GDM1 (cell line): ENCODE results near the gene WEE1.
"Not testable (repeated sequence)": the region's sequence is repeated elsewhere in the genome, so short reads cannot be mapped to it uniquely, and the experiment has no call there.

Experiments
- DNase-seq: peaks from one replicate; lab custom pipeline; 2025; lab: John Stamatoyannopoulos, UW

The WEE1 gene

GRCh38 chr11:9596926-9597464 is 23.5 kb downstream of the WEE1 start:
- DNase-seq: no peak

GRCh38 chr11:9600166-9600565 is 26.7 kb downstream of the WEE1 start:
- no peak for DNase-seq

- DNase-seq: no peak
Observed at GRCh38 chr11:9600644-9601036, 27.2 kb downstream of the WEE1 start.

GRCh38 chr11:9601037-9601875 is 27.8 kb downstream of the WEE1 start:
- peak; percentile 85 for DNase-seq

GRCh38 chr11:9601876-9602199 is 28.4 kb downstream of the WEE1 start:
- no peak for DNase-seq

- DNase-seq: not testable (repeated sequence)
Observed at GRCh38 chr11:9603214-9603613, 29.7 kb downstream of the WEE1 start.

- no peak for DNase-seq
Observed at GRCh38 chr11:9604134-9604533, 30.7 kb downstream of the WEE1 start.

GRCh38 chr11:9605742-9606141 is 32.3 kb downstream of the WEE1 start:
- DNase-seq: no peak

GRCh38 chr11:9606809-9607510 is 33.5 kb downstream of the WEE1 start:
- no peak for DNase-seq

- no peak for DNase-seq
Observed at GRCh38 chr11:9607511-9607899, 34.0 kb downstream of the WEE1 start.

GRCh38 chr11:9609002-9609759 is 35.7 kb downstream of the WEE1 start:
- DNase-seq: no peak

GRCh38 chr11:9609841-9610240 is 36.4 kb downstream of the WEE1 start:
- no peak for DNase-seq

- peak; percentile 76 for DNase-seq
Observed at GRCh38 chr11:9613118-9613829, 39.8 kb downstream of the WEE1 start.

GRCh38 chr11:9613830-9614762 is 40.6 kb downstream of the WEE1 start:
- peak; percentile 81 for DNase-seq

- no peak for DNase-seq
Observed at GRCh38 chr11:9615031-9615451, 41.6 kb downstream of the WEE1 start.

GRCh38 chr11:9616042-9616675 is 42.7 kb downstream of the WEE1 start:
- no peak for DNase-seq

- DNase-seq: no peak
Observed at GRCh38 chr11:9616858-9617257, 43.4 kb downstream of the WEE1 start.

GRCh38 chr11:9617940-9618339 is 44.5 kb downstream of the WEE1 start:
- DNase-seq: no peak

GRCh38 chr11:9619004-9619403 is 45.5 kb downstream of the WEE1 start:
- DNase-seq: no peak

- no peak for DNase-seq
Observed at GRCh38 chr11:9619971-9620370, 46.5 kb downstream of the WEE1 start.
